Stimulated activated CD8-positive, alpha-beta memory T cell treated with anti-CD3 and anti-CD28 coated beads, Interleukin-12 subunit alpha, Interleukin-12 subunit beta, amount 100 ng/mL, for 1 hour (primary cell): ENCODE data around the gene EFCAB7.
"Not testable (repeated sequence)": the region's sequence is repeated elsewhere in the genome, so short reads cannot be mapped to it uniquely, and the experiment has no call there.

Experiments
- DNase-seq: peaks from one replicate; pipeline ENCODE4 v3.0.0-alpha.2; 2020; ENCODE audit warnings: low read depth

The EFCAB7 gene

GRCh38 chr1:63555480-63555879 is 32.2 kb downstream of the EFCAB7 start:
- DNase-seq: no peak

GRCh38 chr1:63557365-63557987 is 34.2 kb downstream of the EFCAB7 start:
- DNase-seq: no peak

GRCh38 chr1:63559357-63559756 is 36.0 kb downstream of the EFCAB7 start:
- no peak for DNase-seq

GRCh38 chr1:63563745-63564144 is 40.4 kb downstream of the EFCAB7 start:
- no peak for DNase-seq

GRCh38 chr1:63569068-63569467 is 45.7 kb downstream of the EFCAB7 start:
- no peak for DNase-seq

GRCh38 chr1:63569640-63570316 is 46.5 kb downstream of the EFCAB7 start:
- DNase-seq: no peak

GRCh38 chr1:63572686-63573085 is 49.4 kb downstream of the EFCAB7 start:
- DNase-seq: not testable (repeated sequence)

- not testable (repeated sequence) for DNase-seq
These were observed 51.0 kb downstream of the EFCAB7 start for GRCh38 chr1:63574203-63574796.

- no peak for DNase-seq
These were observed 52.1 kb downstream of the EFCAB7 start for GRCh38 chr1:63575340-63575826.

GRCh38 chr1:63586326-63586725 is 63.0 kb downstream of the EFCAB7 start:
- not testable (repeated sequence) for DNase-seq

GRCh38 chr1:63590166-63590560 is 66.8 kb downstream of the EFCAB7 start:
- DNase-seq: no peak

GRCh38 chr1:63592536-63593302 is 69.4 kb downstream of the EFCAB7 start:
- DNase-seq: no peak

GRCh38 chr1:63593303-63593885 is 70.1 kb downstream of the EFCAB7 start, which contains the start of gene PGM1:
TSS of gene PGM1 (plus strand) at chr1:63593411. CDS start at chr1:63593489, 78 bp downstream.
- DNase-seq: peak; percentile 57

GRCh38 chr1:63593886-63594605 is 70.7 kb downstream of the EFCAB7 start:
- DNase-seq: peak; percentile 55

- no peak for DNase-seq
These were observed 72.1 kb downstream of the EFCAB7 start for GRCh38 chr1:63595435-63595834.

GRCh38 chr1:63599799-63600198 is 76.5 kb downstream of the EFCAB7 start:
- no peak for DNase-seq

GRCh38 chr1:63600248-63600647 is 76.9 kb downstream of the EFCAB7 start:
- DNase-seq: no peak

GRCh38 chr1:63601061-63601460 is 77.7 kb downstream of the EFCAB7 start:
- no peak for DNase-seq

- no peak for DNase-seq
These were observed 78.1 kb downstream of the EFCAB7 start for GRCh38 chr1:63601463-63601862.

- DNase-seq: no peak
These were observed 78.6 kb downstream of the EFCAB7 start for GRCh38 chr1:63601912-63602311.

- DNase-seq: no peak
These were observed 79.3 kb downstream of the EFCAB7 start for GRCh38 chr1:63602629-63603028.
